Mucosa of rectum (tissue), 2 donors: ENCODE measurements around the gene PHC1.

ENCODE experiments used
- H3K27ac ChIP-seq, 2 donors: one replicate each; pipeline ENCODE4 v1.7.0; 2013; ENCODE audit warnings: inconsistent platforms in 2 of 2, low read depth in 2 of 2, low read length in 2 of 2
- H3K27me3 ChIP-seq, 2 donors: one replicate each; pipeline ENCODE4 v1.7.0; 2013; ENCODE audit warnings: low read length in 2 of 2; ENCODE audit not compliant: control insufficient read depth in 2 of 2, insufficient read depth in 2 of 2
- H3K36me3 ChIP-seq, 2 donors: one replicate each; pipeline ENCODE4 v1.7.0; 2013; ENCODE audit warnings: low read length in 2 of 2; ENCODE audit not compliant: control insufficient read depth in 2 of 2, insufficient read depth in 2 of 2
- H3K4me1 ChIP-seq, 2 donors: one replicate each; pipeline ENCODE4 v1.7.0; 2013; ENCODE audit warnings: low read length in 2 of 2, mild to moderate bottlenecking in 1 of 2; ENCODE audit not compliant: control insufficient read depth in 2 of 2, insufficient read depth in 2 of 2
- H3K4me3 ChIP-seq, 2 donors: one replicate each; pipeline ENCODE4 v1.7.0; 2013; ENCODE audit warnings: low read length in 2 of 2
- H3K9ac ChIP-seq, 2 donors: one replicate each; pipeline ENCODE4 v1.7.0; 2013; ENCODE audit warnings: low read length in 2 of 2, low read depth in 1 of 2, mild to moderate bottlenecking in 1 of 2
- H3K9me3 ChIP-seq, 2 donors: one replicate each; pipeline ENCODE4 v1.7.0; 2013; ENCODE audit warnings: low read length in 2 of 2; ENCODE audit not compliant: control insufficient read depth in 2 of 2
- donor health status: healthy.
- donor health status: Normal muscosa, but diverticular disease.

Gene PHC1

GRCh38 chr12:8948701-8949341 is 34.5 kb downstream of the PHC1 start:
- Histone ChIP-seq H3K27ac (peak overlapping the region; percentile 99), H3K4me3 (peak overlapping the region; percentile 80 to 88), H3K4me1 (peaks cover 10 to 13% of the 10 kb centered on the region in 2 donors), H3K9me3 (no peaks in the 10 kb centered on the region), H3K9ac (peak overlapping the region; percentile 93 to 96), H3K36me3 (peaks cover 15 to 17% of the 10 kb centered on the region in 2 donors), H3K27me3 (no peaks in the 10 kb centered on the region)

DNA sequence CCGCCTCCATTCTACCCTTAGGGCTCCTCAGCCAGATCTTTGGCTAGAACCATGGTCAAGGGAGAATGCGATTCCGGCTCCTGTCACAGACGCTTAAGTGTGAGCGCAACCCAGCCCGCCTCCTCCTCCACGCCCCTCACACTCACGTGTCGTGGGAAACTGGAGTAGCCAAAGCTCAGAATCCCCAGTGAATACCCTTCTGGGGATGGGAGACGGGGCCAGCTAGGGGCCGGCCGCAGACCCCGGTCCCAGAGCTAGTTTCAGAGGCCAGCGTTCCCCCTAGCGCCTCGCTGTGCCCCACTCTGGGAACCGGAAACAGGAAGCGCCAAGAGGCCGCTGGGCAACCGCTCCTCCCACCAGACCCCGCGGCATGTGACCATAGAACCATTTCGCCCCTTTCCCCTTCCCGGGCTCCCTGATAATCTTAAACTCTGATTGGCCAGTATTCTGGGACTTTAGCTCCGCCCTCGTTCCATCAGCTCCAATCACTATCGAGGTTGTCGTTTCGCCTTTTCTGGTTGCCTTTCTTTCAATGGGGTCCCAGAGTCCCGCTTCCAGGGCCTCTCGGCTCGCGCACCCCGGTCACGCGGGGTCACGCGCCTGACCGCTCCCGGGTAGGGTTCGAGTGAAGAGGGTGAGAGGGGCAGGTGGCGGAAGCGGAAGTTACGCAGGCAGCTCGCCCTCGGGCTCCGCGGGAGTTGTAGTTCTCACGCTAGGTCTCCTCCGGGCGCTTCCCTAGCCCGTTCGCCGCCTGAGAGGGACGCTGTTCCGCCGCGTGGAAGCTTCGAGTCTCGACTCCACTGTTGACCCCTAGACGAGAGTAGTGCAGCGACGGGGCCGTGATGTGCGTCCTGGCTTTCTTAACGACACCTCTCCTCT is 35.3 kb downstream of the PHC1 start, which contains the start of gene M6PR:
Gene M6PR, minus strand, starts transcription at position 304 of the 879 bp plus-strand sequence. CDS start 3,241 bp downstream, outside the sequence.
- Histone ChIP-seq H3K9me3 (no peaks in the 10 kb centered on the region), H3K27ac (peak within 1 kb of the TSS; percentile 99), H3K4me1 (peaks cover 10 to 13% of the 10 kb centered on the region in 2 donors)

GRCh38 chr12:8950221-8950527 is 35.9 kb downstream of the PHC1 start:
- Histone ChIP-seq H3K4me3 (peak overlapping the region; percentile 80 to 88), H3K27me3 (no peaks in the 10 kb centered on the region), H3K9ac (peak overlapping the region; percentile 93 to 96), H3K27ac (peak overlapping the region; percentile 99), H3K9me3 (no peaks in the 10 kb centered on the region), H3K36me3 (peaks cover 7% of the 10 kb centered on the region in 2 donors), H3K4me1 (peaks cover 10 to 13% of the 10 kb centered on the region in 2 donors)

More for the DNA sequence above, 35.3 kb downstream of the PHC1 start, which contains the start of gene M6PR:
- Histone ChIP-seq H3K4me3 (peak within 1 kb of the TSS; percentile 80 to 88), H3K27me3 (no peaks in the 10 kb centered on the region), H3K36me3 (peaks cover 10 to 12% of the 10 kb centered on the region in 2 donors), H3K9ac (peak within 1 kb of the TSS; percentile 93 to 96)

DNA sequence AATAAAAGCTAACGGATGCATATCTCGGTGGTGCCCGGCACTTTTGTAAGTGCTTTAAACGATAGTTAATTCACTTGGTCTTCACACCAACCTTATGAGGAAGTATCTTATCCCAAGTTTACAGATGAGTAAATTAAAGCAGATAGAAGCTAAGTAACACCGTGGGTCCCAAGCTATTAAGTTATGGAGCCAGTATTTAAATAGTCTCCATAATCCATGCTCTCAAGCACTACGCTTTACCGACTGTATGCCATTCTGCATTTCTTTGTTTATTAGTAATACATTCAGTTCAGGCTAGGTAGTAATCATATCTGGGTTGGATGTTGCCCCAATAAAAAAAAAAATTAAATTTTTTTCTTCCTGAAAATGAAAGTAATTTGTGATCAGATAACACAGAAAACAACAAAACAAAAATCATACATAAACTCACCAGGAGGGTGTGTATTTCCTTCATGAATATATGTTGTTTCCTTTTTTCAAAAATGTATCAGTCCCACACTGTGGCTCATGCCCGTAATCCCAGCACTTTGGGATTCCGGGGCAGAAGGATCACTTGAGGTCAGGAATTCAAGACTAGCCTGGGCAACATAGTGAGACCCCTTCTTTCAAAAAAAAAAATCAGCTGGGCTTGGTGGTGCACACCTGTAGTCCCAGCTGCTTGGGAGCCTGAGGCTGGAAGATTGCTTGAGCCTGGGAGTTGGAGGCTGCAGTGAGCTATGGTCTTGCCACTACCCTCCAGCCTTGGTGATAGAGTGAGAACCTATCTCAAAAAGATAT is 36.6 kb downstream of the PHC1 start:
- Histone ChIP-seq H3K27ac (peak overlapping the region; percentile 99), H3K9ac (peak overlapping the region; percentile 93 to 96), H3K9me3 (no peaks in the 10 kb centered on the region), H3K27me3 (no peaks in the 10 kb centered on the region), H3K36me3 (no peaks in the 10 kb centered on the region), H3K4me1 (peaks cover 10 to 13% of the 10 kb centered on the region in 2 donors), H3K4me3 (peak overlapping the region; percentile 80 to 88)

GRCh38 chr12:8951744-8952143 is 37.4 kb downstream of the PHC1 start:
- Histone ChIP-seq H3K27me3 (no peaks in the 10 kb centered on the region), H3K9me3 (no peaks in the 10 kb centered on the region), H3K9ac (no peak overlapping the region), H3K4me3 (no peak overlapping the region), H3K4me1 (peaks cover 10 to 13% of the 10 kb centered on the region in 2 donors), H3K36me3 (no peaks in the 10 kb centered on the region), H3K27ac (peak overlapping the region in 1 of 2 donors; percentile 5)

DNA sequence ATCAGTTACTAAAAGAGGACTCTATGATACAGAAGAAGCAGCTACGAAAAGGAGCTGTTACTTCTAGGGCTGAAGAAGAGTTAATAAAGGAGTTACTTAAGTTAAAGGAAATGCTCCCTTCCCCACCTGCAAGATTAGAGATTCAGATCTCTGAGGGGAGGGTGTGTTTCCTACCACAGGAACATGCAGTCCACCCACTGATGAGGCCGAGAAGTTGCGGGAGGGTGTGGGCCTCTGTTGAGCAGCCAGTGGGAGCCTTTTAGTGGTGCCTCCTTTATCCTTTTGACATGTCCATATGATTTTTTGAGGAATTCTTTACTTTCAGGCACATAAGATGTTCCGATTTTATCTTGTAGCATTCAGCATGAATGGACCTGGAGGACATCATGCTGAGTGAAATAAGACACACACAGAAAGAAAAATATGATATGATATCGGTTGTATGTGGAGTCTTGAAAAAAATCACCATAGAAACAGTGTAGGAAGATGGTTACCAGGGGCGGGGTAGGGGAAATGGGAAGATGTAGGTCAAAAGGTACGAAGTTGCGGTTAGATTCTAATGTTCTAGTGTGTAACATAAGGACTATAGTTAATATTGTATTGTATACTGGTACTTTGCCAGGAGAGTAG is 39.6 kb downstream of the PHC1 start:
- Histone ChIP-seq H3K4me1 (peaks cover 6% of the 10 kb centered on the region in 2 donors), H3K9ac (no peak overlapping the region), H3K9me3 (no peaks in the 10 kb centered on the region), H3K27me3 (no peaks in the 10 kb centered on the region), H3K27ac (no peak overlapping the region), H3K4me3 (no peak overlapping the region), H3K36me3 (no peaks in the 10 kb centered on the region)

GRCh38 chr12:8956073-8956472 is 41.8 kb downstream of the PHC1 start:
- no peaks in the 10 kb centered on the region for H3K9me3 ChIP-seq
- no peak overlapping the region for H3K9ac ChIP-seq
- no peaks in the 10 kb centered on the region for H3K27me3 ChIP-seq
- no peak overlapping the region for H3K27ac ChIP-seq
- no peak overlapping the region for H3K4me3 ChIP-seq
- H3K36me3 ChIP-seq = no peaks in the 10 kb centered on the region
- H3K4me1 ChIP-seq = peaks cover 0 to 5% of the 10 kb centered on the region in 2 donors

DNA sequence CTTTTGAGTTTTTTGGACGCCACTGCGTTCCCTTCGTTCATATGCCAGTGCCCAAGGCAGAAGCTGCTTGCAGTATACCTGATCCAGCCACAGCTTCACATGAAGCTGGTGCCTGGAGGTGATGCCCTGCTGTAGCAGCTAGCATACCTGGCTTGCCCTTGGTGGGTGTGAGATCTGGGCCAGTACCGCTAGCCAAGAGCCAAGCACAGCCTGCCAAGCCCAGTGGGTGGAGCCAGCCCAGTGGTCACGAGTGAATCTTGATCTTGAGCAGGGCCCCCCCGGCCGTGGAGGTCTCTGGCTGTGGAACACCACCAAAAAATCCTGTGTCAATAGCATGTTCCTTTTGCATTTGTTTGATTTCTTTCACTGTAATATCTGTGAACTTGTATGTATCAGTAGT is 42.5 kb downstream of the PHC1 start:
- H3K36me3 ChIP-seq = no peaks in the 10 kb centered on the region
- no peak overlapping the region for H3K4me3 ChIP-seq
- no peaks in the 10 kb centered on the region for H3K27me3 ChIP-seq
- no peak overlapping the region for H3K9ac ChIP-seq
- H3K9me3 ChIP-seq = no peaks in the 10 kb centered on the region
- H3K4me1 ChIP-seq = peaks cover 0 to 2% of the 10 kb centered on the region in 2 donors
- H3K27ac ChIP-seq = no peak overlapping the region

GRCh38 chr12:8957561-8957960 is 43.3 kb downstream of the PHC1 start:
- H3K9me3 ChIP-seq = no peaks in the 10 kb centered on the region
- no peaks in the 10 kb centered on the region for H3K36me3 ChIP-seq

More at GRCh38 chr12:8957561-8957960, 43.3 kb downstream of the PHC1 start:
- Histone ChIP-seq H3K4me3 (no peak overlapping the region), H3K27ac (no peak overlapping the region), H3K9ac (no peak overlapping the region), H3K4me1 (peaks cover 0 to 2% of the 10 kb centered on the region in 2 donors), H3K27me3 (no peaks in the 10 kb centered on the region)
